ENCODE results near the gene PPFIA1.
A peak's percentile ranks its signal among the peaks of the same experiment; 100 is the strongest.

PPFIA1 gene

GRCh38 chr11:70270104-70270876 lies at the start of gene PPFIA1:
PPFIA1 (plus strand) TSS chr11:70270690; CDS start chr11:70272173, 1,483 bp downstream.
- peak; percentile 97 for DNase-seq

GRCh38 chr11:70220920-70221319 lies 49.6 kb upstream of the PPFIA1 start:
- DNase-seq, result no peak

- no peak for DNase-seq
Observed at GRCh38 chr11:70225681-70226177, 44.8 kb upstream of the PPFIA1 start.

- DNase-seq, result no peak
Observed at GRCh38 chr11:70226183-70226582, 44.3 kb upstream of the PPFIA1 start.

- DNase-seq, result no peak
Observed at GRCh38 chr11:70226967-70227366, 43.5 kb upstream of the PPFIA1 start.

DNA sequence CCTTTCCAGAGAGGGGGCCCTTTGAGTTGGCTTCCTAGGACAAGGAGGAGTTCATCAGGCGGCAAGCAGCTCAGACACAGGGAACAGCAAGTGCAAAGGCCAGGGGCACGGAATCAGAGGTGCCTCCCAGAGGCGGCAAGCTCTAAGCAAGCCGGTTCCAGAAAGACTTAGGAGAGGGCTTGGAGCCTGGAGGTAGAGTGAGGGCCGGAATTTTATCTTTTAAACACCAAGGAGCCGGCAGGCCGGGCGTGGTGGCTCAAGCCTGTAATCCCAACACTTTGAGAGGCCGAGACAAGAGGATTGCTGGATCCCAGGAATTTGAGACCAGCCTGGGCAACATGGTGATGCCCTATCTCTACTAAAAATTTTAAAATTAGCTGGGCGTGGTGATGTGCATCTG lies 40.8 kb upstream of the PPFIA1 start:
- no peak for DNase-seq

DNA sequence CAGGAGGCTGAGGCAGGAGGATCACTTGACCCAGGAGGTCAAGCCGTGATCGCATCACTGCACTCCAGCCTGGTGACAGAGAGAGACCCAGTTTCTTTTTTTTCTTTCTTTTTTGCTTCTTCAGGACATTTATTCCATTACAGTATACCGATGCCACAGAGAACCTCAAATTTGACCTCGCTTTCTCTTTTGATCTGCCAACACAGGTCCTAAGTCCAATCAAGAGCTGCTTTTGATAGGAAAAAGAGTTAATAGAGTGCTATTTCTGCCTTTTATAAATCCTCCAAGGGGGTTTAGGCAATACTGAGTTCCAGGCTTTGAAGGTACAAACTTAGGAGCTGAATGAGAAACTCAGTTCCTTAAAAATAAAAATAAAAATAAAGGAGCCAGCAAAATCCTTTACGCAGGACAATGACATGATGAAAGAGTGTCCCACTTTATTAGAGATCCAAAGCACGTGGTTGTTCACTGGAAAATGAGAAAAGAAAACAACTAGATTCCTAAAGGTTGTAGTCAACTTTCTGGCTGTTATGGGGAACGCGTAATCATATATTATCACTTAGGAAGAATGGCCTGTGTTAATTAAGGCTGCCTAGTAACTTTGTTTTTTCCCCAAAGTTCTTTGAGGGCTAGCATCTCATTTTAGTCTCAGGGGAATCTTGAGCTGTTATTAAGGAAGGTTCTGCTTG lies 40.2 kb upstream of the PPFIA1 start:
- DNase-seq, result no peak

GRCh38 chr11:70230840-70231710 lies 39.4 kb upstream of the PPFIA1 start:
- DNase-seq, result no peak

- DNase-seq, result no peak
Observed at GRCh38 chr11:70233034-70233433, 37.5 kb upstream of the PPFIA1 start.

DNA sequence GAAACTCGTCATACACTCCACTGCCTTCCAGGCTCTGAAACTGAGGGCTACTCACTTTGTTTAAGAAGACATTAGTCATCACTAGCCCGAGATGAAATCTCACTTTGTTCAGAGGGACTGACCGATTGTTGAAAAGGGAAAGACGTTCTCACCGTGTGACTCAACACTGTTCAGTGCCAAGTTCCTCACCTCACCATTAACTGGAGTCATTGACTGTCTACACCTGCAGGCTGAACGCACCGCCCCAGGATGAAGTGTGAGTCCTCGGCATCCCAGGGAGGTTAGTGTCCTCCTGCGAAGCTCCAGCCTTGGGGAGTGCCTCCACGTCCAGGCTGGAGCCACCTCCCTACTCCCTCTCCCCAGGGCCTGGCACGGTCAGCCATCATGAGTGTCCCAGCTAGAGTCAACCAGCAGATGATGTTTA lies 37.0 kb upstream of the PPFIA1 start:
- no peak for DNase-seq

GRCh38 chr11:70233962-70234361 lies 36.5 kb upstream of the PPFIA1 start:
- no peak for DNase-seq

- DNase-seq, result no peak
Observed at GRCh38 chr11:70240337-70240736, 30.2 kb upstream of the PPFIA1 start.

DNA sequence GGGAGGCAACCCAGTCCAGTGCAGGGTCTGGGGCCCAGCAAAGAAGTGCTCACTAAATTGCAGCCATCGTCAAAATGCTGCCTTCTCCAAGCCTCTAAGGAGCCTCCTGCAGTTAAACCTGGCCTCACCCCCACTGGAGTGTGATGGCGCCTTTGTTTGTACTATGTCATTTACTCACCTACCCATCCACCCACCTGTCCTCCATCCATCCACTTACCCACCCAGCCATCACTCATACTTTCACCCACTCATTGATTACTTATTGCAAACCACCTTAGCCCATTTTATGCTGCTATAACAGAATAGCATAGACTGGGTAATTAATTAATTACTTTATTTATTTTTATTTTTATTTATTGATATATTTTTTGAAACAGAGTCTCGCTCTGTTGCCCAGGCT lies 28.8 kb upstream of the PPFIA1 start:
- DNase-seq, result no peak

GRCh38 chr11:70242885-70243284 lies 27.6 kb upstream of the PPFIA1 start:
- DNase-seq, result no peak

DNA sequence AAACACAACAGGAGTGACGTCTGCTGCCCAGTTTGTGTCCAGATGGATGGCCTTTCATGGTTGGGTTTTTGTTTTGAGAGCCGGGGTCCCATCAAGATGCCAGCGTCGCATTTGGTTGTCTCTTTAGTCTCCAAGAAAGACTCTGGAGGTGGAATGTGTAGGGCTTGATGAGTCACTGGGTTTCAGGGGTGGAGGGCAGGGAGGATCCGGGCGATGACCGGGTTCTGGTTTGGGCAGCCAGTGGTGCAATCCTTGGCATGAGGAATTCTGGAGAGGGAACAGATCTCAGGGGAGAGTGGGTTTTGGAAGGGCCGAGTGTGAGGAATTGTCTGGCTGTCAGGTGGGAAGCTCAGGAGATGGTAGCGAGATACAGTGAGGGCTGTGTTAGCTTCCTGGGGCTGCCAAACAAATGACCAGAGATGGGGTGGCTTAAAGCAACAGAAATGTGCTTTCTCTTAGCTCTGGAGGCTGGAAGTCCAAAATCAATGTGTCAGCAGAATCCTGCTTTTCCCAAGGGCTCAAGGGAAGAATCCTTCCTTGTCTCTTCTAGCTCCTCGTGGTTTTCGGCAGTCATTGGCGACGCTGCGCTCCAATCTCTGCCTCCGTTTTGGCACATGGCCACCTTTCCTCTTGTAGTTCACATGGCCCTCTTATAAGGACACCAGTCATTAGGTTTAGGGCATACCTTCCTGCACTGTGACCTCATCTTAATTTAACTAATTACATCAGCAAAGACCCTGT lies 26.4 kb upstream of the PPFIA1 start:
- no peak for DNase-seq

- no peak for DNase-seq
Observed at GRCh38 chr11:70244698-70245097, 25.8 kb upstream of the PPFIA1 start.

GRCh38 chr11:70246196-70246595 lies 24.3 kb upstream of the PPFIA1 start:
- DNase-seq, result no peak

DNA sequence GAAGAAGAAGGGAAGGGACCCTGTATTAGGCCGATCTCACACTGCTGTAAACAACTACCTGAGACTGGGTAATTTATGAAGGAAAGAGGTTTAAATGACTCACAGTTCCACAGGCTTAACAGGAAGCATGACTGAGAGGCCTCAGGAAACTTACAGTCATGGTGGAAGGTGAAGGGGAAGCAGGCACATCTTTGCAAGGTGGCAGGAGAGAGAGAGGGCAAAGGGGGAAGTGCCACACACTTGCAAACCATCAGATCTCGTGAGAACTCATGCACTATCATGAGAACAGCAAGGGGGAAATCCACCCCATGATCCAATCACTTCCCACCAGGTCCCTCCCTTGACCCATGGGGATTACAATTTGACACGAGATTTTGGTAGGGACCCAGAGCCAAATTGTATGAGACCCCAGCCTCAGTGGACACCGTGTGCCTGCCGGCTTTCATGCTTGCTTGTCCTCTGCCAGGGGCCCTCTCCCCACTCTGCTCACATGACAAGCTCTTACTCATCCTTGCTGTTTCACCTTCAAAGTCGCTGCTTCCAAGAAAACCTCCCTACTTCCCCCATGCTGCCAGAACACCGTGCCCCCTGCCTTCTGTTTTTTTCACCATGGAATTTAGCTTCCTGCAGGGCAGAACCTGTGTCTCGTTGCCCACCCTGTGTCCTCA lies 23.3 kb upstream of the PPFIA1 start:
- DNase-seq, result no peak

GRCh38 chr11:70247710-70248072 lies 22.8 kb upstream of the PPFIA1 start:
- DNase-seq, result no peak

DNA sequence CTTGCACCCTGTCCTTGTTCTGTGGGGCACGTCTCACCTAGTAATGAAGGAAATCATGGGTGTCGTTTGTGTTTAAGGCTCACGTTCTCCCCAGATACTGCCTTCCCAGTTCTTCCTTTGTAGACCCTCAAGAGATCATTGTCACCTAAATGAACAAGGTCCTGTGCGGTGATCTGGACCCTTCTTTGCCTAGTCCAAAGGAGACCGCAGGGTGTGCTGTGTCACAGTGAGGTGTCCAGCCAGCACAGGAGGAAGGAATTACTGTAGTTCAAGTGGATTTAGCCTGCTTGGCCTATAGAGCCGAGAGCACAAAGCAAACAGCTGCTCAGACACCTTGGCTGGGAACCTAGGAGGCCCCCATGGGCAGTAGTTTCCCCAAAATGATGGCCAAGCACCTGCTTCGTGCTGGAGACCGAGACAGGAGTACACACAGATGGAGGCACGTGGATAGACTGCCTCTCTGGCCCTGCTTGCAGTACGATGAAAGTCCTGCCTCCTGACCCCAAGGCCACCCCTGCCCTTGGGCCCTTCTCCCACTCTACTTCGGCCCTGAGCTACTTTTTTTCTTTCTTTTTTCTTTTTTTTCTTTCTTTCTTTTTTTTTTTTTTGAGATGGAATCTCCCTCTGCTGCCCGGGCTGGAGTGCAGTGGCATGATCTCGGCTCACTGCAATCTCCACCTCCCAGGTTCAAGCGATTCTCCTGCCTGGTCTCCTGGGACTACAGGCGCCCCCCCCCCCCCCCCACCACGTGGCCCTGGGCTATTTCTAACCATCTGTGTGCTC lies 19.4 kb upstream of the PPFIA1 start:
- no peak for DNase-seq

DNA sequence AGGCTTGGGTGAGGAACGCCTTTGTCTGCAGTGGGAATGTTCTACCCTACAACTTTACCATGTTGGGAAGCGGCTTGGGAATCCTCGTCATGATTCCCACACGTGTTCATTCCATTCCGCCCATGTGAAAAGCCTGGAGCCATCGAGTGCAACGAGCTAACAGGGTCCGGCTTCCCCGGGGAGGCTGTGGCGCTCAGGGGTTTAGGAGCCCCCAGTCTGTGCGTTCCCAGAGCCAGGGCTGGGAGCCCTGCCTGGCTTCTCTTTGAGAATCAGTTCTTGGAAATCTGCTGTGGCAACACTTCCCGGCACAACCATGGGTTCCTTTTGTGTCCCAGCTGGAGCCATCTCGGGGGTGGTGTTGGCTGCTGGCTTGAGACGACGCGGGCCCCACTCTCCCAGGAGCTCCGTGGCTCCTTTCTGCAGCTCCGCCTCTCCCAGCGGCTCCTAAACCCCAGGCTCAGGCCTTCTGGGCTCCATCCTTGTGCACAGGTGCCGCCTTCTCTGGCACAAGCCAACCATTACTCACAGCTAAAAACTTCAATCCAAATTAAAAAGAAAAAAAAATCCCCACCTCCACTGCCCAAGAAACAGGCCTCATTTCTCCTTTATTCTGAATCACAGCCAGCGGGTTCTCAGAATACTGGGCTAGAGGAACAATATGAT lies 18.7 kb upstream of the PPFIA1 start:
- no peak for DNase-seq
